ENCODE data around the gene AGBL3.

Gene AGBL3
- 0.23 to 1.5 (median 0.64) reads per million in 18 experiments for total RNA-seq

DNA sequence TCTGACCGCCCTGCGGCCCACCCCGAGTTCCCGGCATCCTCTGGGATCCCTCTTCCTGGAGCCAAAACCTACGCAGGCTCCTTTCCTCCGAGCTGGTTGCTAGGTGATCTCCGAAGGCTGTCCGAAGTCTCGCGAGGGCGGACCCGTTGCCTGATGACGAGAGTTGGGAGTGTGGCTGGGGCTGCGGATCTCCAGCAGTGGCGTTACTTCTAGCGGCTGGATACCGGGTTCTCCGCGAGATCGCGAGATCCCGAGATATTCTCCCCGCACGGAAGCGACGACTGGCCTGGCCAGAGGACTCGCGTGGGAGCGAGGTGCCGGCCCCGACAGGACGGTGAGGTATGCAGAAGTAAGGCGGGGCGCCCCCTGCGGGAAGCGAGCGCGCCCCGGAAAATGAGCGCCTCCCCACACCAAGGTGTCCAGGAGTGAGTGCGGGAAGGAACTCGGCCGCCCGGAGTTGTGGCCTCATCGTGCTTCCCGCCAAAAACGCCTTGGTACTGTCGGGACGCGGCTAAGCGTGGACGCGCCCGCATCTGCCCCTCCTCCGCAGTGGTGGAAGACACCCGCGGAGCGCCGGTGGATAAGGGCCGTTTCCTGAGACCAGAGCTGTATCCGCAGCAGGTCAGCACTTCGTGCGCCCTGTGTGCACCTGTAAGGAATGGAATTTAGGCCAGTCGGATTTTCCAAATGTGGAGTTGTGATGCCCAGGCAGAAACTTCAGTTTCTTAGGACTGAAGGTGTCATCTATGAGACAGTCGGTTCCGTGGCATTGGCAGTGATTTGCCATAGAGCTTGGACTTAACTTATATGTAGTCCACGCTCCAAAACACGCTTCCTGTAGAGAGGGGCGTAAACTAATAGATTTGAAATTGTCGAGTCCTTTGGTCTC lies at the start of gene AGBL3:
Gene AGBL3, plus strand, starts transcription at position 146 of the 889 bp plus-strand sequence. CDS start 1,426 bp downstream, outside the sequence.
- peak; percentile 91 to 94 for DNase-seq

DNA sequence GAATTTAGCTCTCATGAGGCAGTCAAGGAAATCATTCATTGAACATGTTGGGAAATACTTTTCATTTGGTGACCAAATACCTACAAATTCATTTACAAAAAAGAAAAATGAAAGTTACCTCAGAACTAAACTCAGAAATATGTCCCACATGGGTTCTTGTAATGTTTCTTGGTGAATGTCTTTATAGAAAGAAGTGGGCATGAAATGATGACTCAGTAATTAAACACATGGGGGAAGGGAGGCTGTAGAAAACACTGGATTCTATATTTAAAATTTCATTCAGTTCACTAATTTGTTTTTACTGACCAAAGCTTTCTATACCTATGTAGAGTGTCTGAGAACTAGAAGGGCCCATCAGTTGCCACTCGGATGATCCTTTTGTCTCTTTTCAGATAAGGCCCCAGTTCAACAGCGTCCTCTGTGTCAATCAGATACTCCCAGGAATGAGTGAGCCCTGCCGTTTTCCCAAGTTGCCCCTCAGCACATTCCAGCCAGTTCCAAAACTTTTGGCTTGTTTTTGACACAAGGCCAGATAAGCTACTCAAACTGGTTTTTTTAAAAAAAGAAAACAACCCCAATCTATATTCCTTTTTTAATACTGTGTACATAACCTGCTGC lies 49.3 kb upstream of the AGBL3 start:
- no peak for DNase-seq

DNA sequence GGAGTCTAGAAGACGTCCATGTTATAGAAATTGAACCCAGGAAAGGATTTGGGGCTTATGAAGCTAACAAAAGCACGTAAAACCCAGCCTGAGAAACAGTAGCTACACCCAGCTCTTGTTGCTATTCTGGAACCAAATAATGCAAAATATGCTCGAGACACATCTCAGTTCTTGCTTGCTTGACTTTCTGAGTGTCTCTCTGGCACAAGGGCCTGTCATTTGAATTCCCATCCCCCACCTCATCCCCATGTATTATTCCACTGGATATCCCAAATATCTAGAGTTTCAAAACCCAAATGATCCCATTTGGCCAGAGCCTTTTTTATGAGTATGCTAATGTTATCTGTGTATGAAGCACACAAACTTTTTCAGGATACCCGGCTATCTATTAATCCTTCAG lies 48.2 kb upstream of the AGBL3 start:
- no peak for DNase-seq

DNA sequence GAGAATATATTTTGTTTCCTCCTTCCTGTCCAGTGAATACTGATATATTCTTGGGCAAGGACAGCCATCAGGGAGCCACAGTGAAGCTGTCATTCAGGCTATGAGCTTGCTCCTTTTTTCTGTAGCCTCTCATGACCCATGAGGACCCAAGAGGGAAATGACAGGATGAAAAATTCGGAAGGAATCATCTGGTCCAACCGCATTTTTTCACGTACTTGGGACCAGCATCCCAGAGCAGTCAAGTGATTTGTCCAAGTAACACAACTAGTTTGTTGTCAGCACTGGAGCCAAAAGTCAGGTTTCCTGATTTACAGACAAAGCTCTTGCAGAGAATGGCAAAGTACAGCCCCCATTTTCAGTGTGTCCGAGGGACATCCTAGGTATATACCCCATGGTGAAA lies 47.2 kb upstream of the AGBL3 start:
- DNase-seq = no peak

DNA sequence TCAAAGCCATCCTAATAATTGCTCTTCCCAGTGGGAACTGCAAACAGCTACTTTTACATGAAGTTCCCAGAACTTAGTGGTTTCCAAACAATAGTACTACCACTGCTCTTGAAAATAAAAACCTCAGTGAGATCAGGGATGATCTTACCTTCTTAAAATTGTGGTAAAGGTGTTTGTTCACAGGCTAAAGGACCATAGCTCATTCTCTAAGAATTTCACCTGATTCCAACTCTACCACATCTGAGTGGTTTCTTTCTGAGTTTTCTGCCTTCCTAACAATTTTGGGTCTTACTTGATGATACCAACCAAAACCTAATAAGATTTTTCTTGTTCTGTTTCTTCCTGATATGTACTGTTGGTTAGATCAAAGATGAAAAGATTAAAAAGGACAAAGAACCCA lies 45.6 kb upstream of the AGBL3 start:
- no peak for DNase-seq

DNA sequence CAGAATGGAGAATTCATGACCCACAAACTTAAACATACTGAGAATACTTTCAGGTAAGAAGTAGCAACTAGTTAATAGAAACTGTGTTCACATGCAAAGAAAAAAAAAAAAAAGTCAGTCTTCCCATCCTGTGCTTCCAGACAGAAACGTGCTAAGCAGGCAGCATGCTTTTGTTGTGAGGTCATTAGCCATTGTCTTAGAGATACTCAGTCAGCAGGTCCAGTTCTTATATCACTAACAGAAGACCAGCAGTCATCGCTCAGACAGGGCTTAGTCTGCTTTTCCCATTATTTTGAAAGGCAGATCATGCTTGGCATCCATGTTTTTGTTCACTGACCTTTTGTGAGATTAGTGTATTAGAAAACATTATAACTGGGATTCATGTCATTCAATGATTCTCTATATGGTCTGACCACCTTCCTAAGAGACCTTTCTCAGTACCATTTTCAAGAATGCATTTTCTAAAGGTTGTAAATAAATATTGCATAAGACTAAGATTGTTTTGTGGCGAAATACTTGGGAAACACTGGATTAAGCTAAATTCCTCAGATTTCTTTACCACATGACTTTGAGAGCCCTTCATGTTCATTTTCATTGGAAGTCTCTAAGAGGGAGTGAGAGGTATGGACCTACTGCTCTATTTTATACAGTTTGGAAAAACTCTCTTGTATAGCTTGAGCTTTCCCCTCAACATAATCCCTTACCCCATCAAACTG lies 45.0 kb upstream of the AGBL3 start:
- no peak for DNase-seq

DNA sequence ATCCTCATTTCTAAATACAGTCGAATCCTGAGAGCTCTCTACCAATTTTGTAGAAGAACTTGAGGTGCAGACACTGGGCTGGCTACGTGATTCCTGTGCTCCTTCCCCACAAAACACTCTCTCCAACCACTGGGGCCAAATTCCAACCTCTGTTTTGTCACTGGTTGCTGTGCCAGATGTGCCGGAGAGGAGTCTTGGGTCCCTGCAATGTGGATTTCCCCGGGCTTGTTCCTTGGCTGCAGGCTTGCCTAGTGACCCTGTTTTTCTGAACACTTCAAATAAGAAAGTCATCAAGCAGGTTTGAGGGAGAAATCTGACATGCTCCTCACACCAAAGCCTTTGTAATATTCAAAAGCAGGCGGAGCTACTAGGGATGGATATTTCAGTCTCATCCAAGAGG lies 44.4 kb upstream of the AGBL3 start:
- DNase-seq = no peak

DNA sequence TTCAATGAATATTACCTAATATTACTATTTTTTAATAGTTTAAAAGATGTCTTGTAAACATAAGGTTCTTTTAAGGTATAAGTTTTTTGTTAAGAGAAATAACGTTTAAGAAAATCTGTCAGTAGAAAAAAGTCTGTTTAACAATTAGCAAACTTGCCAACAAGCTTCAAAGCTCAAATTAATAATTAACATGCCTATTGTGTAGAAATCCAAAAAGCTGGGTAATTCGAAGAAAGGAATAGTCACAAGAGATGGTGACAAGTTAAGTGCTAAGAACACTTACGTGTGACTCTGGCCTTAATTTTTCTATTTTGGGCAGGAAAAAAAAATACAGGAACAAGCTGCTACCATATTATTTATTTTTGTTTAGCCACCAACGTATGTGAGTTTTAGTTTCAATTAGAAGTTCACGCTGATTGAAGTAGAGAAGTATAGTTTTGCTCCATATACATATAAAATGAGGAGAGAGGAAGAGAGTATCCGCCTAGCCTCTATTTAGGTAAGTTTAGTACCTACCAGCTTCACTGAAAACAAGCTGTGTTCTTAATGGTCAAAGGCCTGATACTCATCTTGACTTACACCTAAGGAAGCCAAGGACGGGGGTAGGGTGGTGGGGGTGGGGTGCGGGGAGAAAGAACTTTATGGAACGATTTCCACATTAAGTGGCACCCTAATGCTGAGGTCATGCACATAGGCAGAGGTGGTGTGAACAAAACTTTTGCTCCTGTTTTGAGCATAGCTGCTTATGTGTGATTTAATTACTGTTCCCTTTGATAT lies 43.4 kb upstream of the AGBL3 start:
- no peak for DNase-seq

DNA sequence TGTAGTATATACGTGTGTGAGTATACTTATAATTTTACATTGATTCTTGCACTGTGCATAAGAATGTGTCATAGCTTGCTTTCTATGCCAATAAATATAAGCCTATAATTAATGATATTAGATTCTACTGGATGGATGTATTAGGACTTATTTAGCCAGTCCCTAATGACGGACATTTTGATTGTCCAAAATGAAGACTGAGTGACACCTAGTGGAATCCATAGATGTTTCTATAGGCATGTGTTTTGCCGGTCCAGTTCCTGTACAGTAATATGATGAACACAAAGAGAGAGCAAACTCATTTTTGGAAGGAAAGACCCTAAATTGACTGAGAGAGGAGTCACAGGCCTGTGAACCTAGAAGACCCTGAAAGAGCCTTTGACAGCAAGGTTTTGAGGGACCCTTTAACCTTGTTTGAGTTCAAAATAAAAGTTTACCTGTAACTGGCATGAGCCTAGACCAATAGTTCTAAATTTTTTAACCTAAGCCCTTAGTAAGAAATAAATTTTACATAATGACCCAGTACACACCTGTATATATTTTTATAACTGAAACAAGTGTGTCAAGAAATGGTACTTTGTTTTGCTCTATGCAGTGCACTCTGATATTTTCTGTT lies 42.4 kb upstream of the AGBL3 start:
- DNase-seq = peak; percentile 35 to 50

DNA sequence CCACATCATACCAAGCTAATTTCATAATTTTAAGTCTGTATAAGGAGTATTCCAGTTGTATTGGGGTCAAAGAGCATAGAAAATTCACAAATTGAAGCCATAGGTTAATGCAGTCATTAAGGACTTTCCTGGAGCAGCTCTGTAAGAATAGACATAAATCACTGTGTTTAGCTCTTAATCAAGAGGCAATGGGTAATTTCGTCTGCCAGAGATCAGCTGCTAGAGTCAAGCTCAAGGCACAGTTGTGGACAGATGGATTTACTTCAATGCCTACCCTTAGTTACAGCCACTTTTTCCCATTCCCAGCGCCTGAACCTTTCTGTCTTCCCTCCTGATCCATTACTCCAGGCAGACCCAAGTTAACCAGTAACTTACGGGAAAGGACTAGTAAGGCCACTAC lies 40.6 kb upstream of the AGBL3 start:
- no peak for DNase-seq

DNA sequence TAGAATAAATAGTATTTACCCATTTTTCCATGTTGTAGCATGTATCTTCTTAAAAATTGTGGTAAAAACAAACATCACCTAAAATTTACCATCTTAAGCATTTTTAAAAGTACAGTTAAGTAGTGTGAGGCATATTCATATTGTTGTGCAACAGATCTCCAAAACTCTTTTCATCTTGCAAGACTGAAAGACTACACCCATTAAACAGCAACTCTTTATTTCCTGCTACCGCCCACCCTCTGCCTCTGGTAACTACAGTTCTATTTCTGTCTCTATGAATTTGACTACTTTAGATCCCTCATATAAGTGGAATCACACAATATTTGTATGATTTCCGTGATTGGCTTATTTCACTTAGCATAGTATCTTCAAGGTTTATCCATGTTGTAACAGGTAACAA lies 40.0 kb upstream of the AGBL3 start:
- DNase-seq = peak; percentile 43 to 44

DNA sequence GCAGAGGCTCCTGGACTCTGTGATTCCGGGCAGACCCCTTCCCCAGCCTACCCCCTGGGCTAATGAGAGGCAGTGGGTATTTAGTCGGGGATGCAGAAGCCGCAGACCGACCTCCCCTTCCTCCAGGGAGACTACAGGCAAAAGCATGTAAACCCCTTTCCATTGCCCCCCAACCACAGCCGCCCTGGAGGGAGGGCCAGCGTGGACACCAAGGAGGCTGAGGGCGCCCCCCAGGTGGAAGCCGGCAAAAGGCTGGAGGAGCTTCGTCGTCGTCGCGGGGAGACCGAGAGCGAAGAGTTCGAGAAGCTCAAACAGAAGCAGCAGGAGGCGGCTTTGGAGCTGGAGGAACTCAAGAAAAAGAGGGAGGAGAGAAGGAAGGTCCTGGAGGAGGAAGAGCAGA lies 39.0 kb upstream of the AGBL3 start:
- DNase-seq = no peak

DNA sequence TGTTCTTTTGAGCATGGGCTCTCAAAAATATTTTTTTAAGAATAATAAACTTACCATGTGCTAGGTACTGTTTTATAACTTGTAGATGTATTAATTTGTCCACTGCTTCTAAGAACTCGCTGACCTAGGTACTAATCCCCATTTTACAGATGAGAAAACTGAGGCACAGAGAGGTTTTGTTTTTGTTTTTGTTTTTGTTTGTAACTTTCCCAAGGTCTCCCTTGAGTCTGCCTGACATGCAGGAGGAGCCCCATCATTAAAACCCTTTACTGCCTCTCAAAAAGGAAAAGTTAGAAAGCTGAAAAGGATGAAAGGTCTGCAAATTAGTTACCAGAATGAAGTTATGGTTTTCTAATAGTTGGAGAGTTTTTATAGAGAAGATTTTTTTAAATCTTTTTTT lies 38.5 kb upstream of the AGBL3 start:
- DNase-seq = no peak

DNA sequence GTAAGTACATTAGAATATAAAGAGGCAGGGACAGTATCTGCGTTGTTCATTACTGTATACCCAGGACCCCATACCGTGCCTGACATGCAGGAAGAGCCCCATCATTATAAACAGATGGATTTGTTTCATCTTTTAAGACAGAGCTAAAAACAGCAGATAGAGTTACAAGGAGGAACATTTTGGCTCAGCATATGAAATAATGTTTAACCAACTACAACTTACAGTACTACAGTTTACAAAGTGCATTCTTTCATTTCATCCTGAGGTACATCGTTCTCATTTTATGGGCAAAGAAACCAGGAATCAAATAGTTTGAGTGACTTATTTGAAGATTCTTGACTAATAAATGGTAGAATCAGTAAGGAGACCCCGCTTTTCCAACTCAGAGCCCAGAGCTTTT lies 38.1 kb upstream of the AGBL3 start:
- no peak for DNase-seq

DNA sequence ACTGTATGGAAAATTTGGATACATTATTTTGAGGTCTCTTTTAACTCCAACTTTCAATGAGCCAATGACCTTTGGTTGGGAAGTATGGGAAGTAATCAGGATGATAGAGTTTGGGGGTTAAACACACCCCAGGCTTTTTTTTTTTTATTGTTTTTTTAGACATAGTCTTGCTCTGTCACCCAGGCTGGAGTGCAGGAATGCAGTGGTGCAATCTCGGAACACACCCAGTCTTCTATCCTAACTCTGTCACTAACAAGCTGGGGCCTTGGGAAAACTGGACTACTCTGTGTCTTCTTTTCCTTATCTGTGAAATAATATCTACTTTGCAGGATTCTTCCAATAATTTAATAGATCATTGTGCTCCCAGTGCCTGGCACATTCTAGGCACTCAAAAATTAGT lies 37.6 kb upstream of the AGBL3 start:
- no peak for DNase-seq

DNA sequence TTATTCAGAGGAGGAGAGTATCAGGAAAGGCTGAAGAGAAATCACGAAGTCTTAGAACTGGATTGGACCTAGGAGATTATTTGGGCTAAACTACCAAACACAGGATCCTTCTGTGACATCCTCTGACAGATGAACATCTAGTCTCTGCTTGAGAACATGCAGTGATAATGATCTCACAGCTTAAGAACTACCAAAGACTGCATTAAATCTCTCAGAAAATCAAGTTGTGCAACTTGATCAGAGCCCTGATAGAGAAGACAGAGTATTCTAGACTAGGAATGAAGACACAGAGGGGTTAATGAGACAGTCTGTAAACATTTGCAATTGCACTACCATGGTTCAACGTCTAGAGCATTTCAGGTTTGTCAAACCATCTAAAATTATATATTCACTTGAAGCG lies 37.1 kb upstream of the AGBL3 start:
- no peak for DNase-seq

DNA sequence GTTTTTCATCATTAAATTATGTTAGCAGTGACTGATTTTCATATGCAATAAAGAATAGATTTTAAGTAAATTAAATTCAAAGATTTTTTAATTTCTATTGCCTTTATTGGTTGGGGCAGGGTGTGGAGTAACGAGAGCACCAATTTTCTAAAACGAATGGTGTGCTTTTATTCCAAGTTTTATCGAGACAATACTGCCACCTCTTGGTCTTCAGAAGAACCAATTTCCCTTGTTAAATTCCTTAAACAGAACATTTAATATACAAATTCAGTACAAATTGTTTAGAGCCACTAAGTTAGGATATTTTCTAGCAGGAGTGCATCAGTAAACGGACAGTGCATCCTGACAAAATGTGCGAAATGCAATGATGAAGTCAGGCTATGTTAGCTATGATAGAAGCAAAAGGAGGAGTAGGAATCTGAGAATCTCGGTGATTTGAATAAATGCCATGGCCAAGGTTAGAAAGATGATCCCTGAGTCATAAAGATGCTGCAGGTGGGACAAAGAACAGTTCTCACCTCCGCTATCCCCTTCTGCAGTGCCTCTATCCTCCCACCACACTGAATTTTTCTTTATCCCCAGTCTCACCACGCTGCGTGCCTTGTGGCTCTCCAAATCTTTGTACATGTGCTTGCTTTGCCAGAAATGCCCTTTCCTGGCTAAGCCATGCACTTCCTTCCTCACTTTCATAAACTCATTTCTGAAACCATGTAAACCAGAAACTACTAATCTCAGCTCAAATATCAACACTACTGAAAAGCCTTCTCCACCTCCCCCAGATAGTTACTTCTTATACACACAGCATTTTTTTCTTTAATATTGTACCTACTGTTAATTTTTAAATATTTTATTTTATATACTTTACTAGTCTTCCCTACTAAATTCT lies 31.9 kb upstream of the AGBL3 start:
- DNase-seq = peak; percentile 15 to 41

DNA sequence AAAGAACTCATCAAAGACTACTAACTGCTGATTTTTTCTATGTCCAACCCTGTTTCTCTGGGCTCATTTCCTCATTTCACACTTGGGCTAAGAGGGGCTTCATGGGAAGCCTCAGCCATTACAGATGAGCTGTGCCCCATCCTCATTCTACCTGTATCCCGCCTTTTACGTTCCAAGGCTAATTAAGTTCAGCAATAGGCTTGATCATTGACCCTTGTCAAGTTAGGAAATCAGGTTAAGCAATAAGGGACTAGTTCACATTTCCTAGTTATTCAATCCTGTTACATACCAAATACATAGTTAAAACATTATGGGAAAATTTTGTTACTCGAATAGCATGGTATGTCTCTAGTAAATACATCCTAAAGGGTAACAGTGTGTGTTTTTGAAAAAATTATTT lies 29.3 kb upstream of the AGBL3 start:
- no peak for DNase-seq

DNA sequence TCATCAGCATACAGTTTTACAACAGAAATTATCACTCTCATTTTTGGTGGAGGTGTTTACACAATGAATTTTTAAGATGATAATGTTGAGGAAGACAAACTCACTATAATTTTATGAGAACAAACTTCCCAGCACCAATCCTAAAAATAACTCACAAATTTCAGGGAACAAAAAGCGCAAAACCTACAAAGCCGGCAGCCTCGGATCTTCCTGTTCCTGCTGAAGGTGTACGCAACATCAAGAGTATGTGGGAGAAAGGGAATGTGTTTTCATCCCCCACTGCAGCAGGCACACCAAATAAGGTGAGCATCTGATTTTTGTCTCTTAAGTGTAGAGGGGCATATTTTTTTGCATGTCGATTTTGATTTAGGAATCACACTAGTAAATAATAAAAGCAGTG lies 26.5 kb upstream of the AGBL3 start:
- DNase-seq = no peak

DNA sequence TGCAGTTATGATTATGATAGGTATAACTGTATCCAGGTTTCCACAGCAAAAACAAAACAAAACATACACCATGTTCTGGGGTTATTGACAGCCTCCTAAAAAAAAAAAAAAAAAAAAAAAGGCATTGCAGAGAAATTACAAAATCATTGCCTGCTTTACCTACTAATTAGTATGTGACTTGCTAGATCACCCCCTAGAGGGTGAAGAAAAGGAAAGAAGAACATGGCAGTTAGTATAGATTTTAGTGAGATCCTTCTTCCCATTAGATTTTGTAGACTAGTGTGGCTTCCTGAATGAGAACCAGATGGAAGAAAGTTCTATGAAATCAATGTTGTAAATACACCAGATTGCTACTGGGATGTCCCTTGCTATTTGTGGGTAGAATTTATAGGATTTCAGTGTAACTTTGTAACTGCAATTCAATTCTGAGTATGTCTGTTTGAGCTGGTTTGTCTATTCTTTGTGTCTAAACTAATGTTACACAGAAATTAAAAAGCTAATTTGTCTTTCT lies 24.0 kb upstream of the AGBL3 start:
- no peak for DNase-seq

DNA sequence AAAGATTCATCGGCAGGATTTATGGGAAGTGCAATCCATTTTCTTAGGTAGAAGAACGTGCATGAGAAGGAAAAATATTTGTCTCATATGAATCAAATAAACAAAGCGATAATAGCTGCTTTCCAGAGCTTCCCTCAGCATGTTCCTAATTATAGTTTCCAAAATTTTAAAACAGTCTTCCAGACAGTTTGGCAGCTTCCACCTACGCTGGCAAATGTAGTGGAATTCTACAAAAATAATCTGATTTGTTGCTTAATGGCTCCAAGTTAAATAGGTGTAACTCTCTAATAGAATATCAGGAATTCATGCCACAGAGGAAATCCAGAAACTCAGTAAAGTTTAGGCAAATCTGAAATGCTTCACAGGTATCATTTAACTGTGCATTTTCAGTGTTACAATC lies 23.3 kb upstream of the AGBL3 start:
- no peak for DNase-seq

Measured in inflammatory macrophage (primary cell).